Tongue (tissue), 2 donors: ENCODE data around the gene ST6GALNAC5. TPM values are rescaled to one million over a fixed set of nuclear protein-coding genes. Genes with fewer than 3 reads are reported as not detected.

Experiments
- small RNA-seq: library from RNA; depleted of rRNA; stranded (forward); fragments of <200 nt; gene quantifications from one replicate; pipeline ENCODE3, GENCODE V24; 2014; ENCODE audit warnings: low replicate concordance
- total RNA-seq: library from RNA; depleted of rRNA; stranded (reverse); fragments of >200 nt; gene quantifications from one replicate; pipeline ENCODE4 v1.2.3, GENCODE V29; 2014

ST6GALNAC5 gene
- total RNA-seq, 1 donor from 2014 or later: 5.2 TPM

Small RNA genes lying within 50 kb of the gene (small RNA-seq; reads per million reads assigned to genes)
- gene MIR7156: not detected
